ENCODE measurements around the gene DUSP1. TPM values are rescaled to one million over a fixed set of nuclear protein-coding genes. Genes with fewer than 3 reads are reported as not detected.
"Not testable (repeated sequence)": the region's sequence is repeated elsewhere in the genome, so short reads cannot be mapped to it uniquely, and the experiment has no call there.

DUSP1 gene
- total RNA-seq, 5 donors from 2014 or later (not counting 1 experiment from before 2014, with no cell fraction given): 22.6 to 1,564 (median 28.9) TPM

DNA sequence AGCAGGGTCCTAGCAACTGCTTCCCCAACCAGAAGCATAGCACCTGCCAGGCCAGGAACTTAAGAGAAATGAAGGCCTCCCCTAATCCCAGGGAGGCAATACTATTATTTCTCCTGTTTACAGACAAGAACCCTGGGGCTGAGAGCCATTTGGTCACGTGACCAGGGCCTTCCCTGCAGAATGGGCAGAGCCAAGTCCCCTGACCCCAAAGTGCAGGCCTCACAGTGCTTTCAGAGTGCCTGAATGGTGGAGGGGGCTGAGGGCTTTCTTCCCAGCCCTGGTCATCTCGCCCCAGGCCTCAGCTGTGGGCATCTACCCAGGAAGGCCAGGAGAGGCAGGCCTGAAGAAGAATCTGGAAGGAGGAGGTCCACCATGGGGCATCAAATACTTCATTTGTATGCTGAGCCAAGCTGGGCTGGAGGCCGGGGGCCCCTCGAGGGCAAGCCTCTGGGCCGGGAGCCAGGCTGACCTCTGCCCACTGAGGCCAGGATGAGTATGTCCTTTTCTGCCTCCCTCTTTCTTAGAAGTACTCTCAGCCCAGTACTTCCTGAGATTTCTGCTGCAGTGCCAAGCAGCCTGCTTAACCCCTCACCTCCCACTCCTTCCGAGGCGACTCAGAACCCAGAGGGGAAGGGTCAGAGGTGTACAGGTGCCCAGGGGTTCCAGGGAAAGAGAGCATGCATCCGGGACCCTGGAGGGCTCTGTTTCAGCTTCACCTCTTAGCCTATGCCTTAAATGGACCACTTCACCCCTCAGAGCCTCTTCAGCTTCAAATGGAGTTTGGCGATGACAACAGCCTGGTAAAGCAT lies 18.9 kb upstream of the DUSP1 start:
- Histone ChIP-seq H3K9me3 (no peaks in the 10 kb centered on the region), H3K27me3 (replicated peaks in 1 of 2; ENCODE audit: control insufficient read depth in 2 of 2, extremely low read depth in 1 of 2, insufficient read depth in 2 of 2, low read length in 1 of 2) (no peaks in the 10 kb centered on the region), H3K27ac (ENCODE audit: low read length) (no peak overlapping the region), H3K4me1 (ENCODE audit: control insufficient read depth in 1 of 2, extremely low read depth in 1 of 2, insufficient read depth in 2 of 2, low read length in 2 of 2) (peaks cover 0 to 4% of the 10 kb centered on the region in 2 experiments), H3K4me3 (ENCODE audit: control insufficient read depth in 1 of 2, extremely low read depth in 1 of 2, low read length in 1 of 2) (no peak overlapping the region), H3K36me3 (ENCODE audit: control insufficient read depth in 2 of 2, extremely low read depth in 1 of 2, insufficient read depth in 1 of 2, low read length in 1 of 2) (no peaks in the 10 kb centered on the region)
- ATAC-seq (replicated peaks in 1 of 4) (no peak), DNase-seq (no peak)
- WGBS (ENCODE audit: insufficient coverage): 84% methylated on average over 4 of the region's 9 CpGs
- H3K36me3 Mint-ChIP-seq: no peaks in the 10 kb centered on the region
- ChIA-PET CTCF (no interaction called here), POLR2A (no interaction called here)
- no peaks in the 10 kb centered on the region for H3K4me1 Mint-ChIP-seq
- no peaks in the 10 kb centered on the region for H3K9me3 Mint-ChIP-seq
- H3K4me3 Mint-ChIP-seq: no peak overlapping the region
- H3K27ac Mint-ChIP-seq: no peak overlapping the region
- H3K27me3 Mint-ChIP-seq: no peaks in the 10 kb centered on the region

DNA sequence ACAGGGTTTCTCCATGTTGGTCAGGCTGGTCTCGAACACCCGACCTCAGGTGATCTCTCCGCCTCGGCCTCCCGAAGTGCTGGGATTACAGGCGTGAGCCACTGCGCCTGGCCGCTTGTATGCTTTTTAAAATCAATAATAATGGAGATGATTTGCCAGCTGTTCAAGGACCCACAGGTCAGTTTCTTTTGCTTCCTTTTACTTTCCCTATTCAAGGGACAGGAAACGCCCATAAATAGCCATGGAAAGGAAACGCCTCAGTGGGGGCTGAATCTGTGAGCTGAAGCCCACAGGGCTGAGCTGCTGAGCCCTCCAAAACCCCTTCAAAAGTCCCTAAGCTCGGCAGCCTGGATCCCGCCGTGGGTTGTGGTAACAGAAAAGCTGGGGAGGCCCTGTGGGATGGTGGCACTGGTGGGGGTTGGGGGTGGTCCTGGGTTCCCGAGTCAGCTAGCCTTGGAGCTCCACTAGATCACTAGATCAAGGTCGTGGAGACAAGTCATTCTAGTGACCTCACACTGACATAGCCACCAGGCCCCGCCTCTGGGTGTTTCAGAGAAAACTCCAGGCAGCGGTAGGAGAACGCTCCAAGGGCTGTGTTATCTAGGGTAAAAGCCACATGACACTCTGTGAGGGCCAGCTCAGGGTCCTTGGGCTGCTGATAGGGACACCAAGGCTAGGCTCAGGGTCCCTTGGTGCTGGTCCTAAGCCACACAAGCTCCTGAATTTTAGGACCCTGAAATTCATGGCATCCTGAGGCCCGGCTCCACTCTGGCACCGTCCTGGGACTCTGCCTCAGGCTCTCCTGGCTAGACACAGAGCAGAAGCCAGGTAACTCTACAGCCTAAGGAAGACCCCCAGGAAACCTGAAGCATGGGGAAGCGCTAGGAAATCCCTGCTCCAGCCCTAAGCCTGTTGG lies 18.0 kb upstream of the DUSP1 start:
- no peaks in the 10 kb centered on the region for H3K9me3 ChIP-seq
- WGBS (ENCODE audit: insufficient coverage): 75% methylated on average over 7 of the region's 21 CpGs
- Mint-ChIP-seq H3K27ac (no peak overlapping the region), H3K9me3 (no peaks in the 10 kb centered on the region), H3K27me3 (no peaks in the 10 kb centered on the region), H3K4me3 (no peak overlapping the region), H3K4me1 (no peaks in the 10 kb centered on the region), H3K36me3 (no peaks in the 10 kb centered on the region)
- DNase-seq (no peak), ATAC-seq (replicated peaks in 1 of 4) (peak in 1 of 4 experiments; percentile 20)
- H3K4me3 ChIP-seq (ENCODE audit: control insufficient read depth in 1 of 2, extremely low read depth in 1 of 2, low read length in 1 of 2): no peak overlapping the region
- no peak overlapping the region for H3K27ac ChIP-seq (ENCODE audit: low read length)
- no peaks in the 10 kb centered on the region for H3K36me3 ChIP-seq (ENCODE audit: control insufficient read depth in 2 of 2, extremely low read depth in 1 of 2, insufficient read depth in 1 of 2, low read length in 1 of 2)
- no peaks in the 10 kb centered on the region for H3K27me3 ChIP-seq (replicated peaks in 1 of 2; ENCODE audit: control insufficient read depth in 2 of 2, extremely low read depth in 1 of 2, insufficient read depth in 2 of 2, low read length in 1 of 2)
- peaks cover 0 to 4% of the 10 kb centered on the region in 2 experiments for H3K4me1 ChIP-seq (ENCODE audit: control insufficient read depth in 1 of 2, extremely low read depth in 1 of 2, insufficient read depth in 2 of 2, low read length in 2 of 2)
- CTCF ChIA-PET: interaction anchor here in 1 of 2 donors (0.6 kb wide), 1 partner anchor 76 kb away, joined by 3 read pairs; no protein-coding TSS in a partner anchor
- POLR2A ChIA-PET: interaction anchor here (0.6 kb wide), 2 partner anchors 8 to 37 kb away, joined by 3 to 4 read pairs; no protein-coding TSS in a partner anchor

DNA sequence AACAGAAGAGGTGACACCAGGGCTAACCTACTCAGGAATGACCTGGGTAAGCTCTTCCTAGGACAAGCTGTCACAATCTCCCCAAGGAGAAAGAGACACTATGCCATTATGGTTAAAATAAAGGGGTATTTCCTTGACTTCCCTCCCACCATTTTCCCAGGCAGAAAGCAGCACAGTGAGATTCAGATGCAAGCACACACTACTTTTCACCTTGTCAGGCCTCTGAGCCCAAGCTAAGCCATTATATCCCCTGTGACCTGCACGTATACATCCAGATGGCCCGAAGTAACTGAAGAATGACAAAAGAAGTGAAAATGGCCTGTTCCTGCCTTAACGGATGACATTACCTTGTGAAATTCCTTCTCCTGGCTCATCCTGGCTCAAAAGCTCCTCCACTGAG lies 16.5 kb upstream of the DUSP1 start:
- H3K9me3 ChIP-seq; H3K9me3 Mint-ChIP-seq; H3K36me3 Mint-ChIP-seq; H3K4me1 Mint-ChIP-seq; H3K36me3 ChIP-seq (ENCODE audit: control insufficient read depth in 2 of 2, extremely low read depth in 1 of 2, insufficient read depth in 1 of 2, low read length in 1 of 2); H3K27ac ChIP-seq (ENCODE audit: low read length); H3K27me3 Mint-ChIP-seq; H3K4me3 ChIP-seq (ENCODE audit: control insufficient read depth in 1 of 2, extremely low read depth in 1 of 2, low read length in 1 of 2); H3K27me3 ChIP-seq (replicated peaks in 1 of 2; ENCODE audit: control insufficient read depth in 2 of 2, extremely low read depth in 1 of 2, insufficient read depth in 2 of 2, low read length in 1 of 2); H3K4me1 ChIP-seq (ENCODE audit: control insufficient read depth in 1 of 2, extremely low read depth in 1 of 2, insufficient read depth in 2 of 2, low read length in 2 of 2); DNase-seq; ATAC-seq (replicated peaks in 1 of 4); H3K4me3 Mint-ChIP-seq: not testable (repeated sequence)
- ChIA-PET CTCF (interaction anchor here in 1 of 2 donors (0.6 kb wide), 1 partner anchor 17 kb away, joined by 7 read pairs; no protein-coding TSS in a partner anchor), POLR2A (interaction anchor here in 1 of 2 donors (0.8 kb wide), 1 partner anchor 10 kb away, joined by 3 read pairs; no protein-coding TSS in a partner anchor)
- H3K27ac Mint-ChIP-seq: peak overlapping the region in 1 of 2 donors; percentile 25
- WGBS (ENCODE audit: insufficient coverage): 83% methylated on average over 1 of the region's 3 CpGs

DNA sequence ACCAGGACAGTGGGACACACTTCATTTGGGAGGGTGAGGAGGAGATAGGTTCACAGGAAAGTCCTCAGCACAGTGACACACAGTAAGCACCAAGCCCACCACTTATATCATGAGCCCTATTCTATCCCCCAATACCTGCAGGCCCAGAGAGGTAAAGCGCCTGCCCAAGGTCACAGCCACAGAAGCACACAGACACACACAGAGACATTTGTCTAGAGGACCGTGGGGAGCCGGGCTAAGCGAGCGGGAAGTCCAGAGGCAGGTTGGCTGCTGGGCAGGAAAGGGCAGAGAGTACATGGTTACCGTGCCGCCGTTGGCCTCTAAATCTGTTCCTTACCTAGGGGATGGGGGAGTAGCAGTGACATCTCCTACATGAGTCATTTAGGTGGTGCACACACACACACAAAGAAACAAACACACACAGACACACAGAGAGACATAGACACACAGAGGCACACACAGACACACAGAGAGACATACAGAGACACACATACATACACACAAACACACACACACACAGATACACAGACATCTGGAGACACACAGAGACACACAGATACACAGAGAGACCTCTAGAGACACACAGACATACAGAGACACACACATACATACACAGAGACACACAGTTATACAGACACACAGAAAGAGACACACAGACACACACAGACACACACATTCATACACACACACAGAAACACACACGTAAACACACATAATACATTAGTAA lies 15.9 kb upstream of the DUSP1 start:
- no peak for ATAC-seq (replicated peaks in 1 of 4)
- Histone ChIP-seq H3K9me3 (no peaks in the 10 kb centered on the region), H3K4me3 (ENCODE audit: control insufficient read depth in 1 of 2, extremely low read depth in 1 of 2, low read length in 1 of 2) (no peak overlapping the region), H3K27ac (ENCODE audit: low read length) (no peak overlapping the region), H3K27me3 (replicated peaks in 1 of 2; ENCODE audit: control insufficient read depth in 2 of 2, extremely low read depth in 1 of 2, insufficient read depth in 2 of 2, low read length in 1 of 2) (no peaks in the 10 kb centered on the region), H3K36me3 (ENCODE audit: control insufficient read depth in 2 of 2, extremely low read depth in 1 of 2, insufficient read depth in 1 of 2, low read length in 1 of 2) (no peaks in the 10 kb centered on the region), H3K4me1 (ENCODE audit: control insufficient read depth in 1 of 2, extremely low read depth in 1 of 2, insufficient read depth in 2 of 2, low read length in 2 of 2) (peaks cover 0 to 4% of the 10 kb centered on the region in 2 experiments)
- ChIA-PET POLR2A (interaction anchor here in 1 of 2 donors (0.8 kb wide), 1 partner anchor 9 kb away, joined by 3 read pairs; no protein-coding TSS in a partner anchor), CTCF (no interaction called here)
- H3K36me3 Mint-ChIP-seq: no peaks in the 10 kb centered on the region
- H3K4me3 Mint-ChIP-seq: no peak overlapping the region
- WGBS (ENCODE audit: insufficient coverage): no CpG with 5 or more reads among the region's 9 CpGs
- no peaks in the 10 kb centered on the region for H3K9me3 Mint-ChIP-seq
- DNase-seq: no peak
- no peaks in the 10 kb centered on the region for H3K4me1 Mint-ChIP-seq
- H3K27me3 Mint-ChIP-seq: no peaks in the 10 kb centered on the region
- H3K27ac Mint-ChIP-seq: no peak overlapping the region

DNA sequence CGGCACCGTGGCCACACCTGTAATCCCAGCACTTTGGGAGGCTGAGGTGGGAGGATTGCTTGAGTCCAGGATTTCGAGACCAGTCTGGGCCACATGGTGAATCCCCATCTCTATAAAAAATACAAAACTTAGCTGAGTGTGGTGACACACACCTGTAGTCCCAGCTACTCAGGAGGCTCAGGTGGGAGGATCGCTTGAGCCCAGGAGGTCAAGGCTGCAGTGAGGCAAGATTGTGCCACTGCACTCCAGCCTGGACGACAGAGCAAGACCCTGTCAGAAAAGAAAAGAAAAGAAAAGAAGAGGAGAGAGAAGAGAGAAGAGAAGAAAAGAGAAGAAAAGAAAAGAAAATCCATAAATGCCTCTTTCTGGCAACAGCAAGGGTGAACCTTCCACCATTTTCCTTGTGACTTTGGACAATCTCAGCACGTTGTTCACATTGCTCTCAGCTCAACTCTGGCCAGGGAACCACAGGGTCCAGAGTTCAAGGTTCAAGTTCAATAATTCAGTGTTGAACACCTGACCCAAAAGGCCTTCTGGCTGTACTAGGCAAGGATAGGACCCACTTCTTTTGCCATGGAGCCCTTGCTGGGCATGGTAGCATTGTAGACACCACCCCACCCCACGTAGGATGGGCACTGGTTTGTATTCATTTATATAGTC lies 14.6 kb upstream of the DUSP1 start:
- Histone ChIP-seq H3K4me3 (ENCODE audit: control insufficient read depth in 1 of 2, extremely low read depth in 1 of 2, low read length in 1 of 2) (no peak overlapping the region), H3K4me1 (ENCODE audit: control insufficient read depth in 1 of 2, extremely low read depth in 1 of 2, insufficient read depth in 2 of 2, low read length in 2 of 2) (peaks cover 0 to 4% of the 10 kb centered on the region in 2 experiments), H3K27ac (ENCODE audit: low read length) (no peak overlapping the region), H3K36me3 (ENCODE audit: control insufficient read depth in 2 of 2, extremely low read depth in 1 of 2, insufficient read depth in 1 of 2, low read length in 1 of 2) (no peaks in the 10 kb centered on the region), H3K27me3 (replicated peaks in 1 of 2; ENCODE audit: control insufficient read depth in 2 of 2, extremely low read depth in 1 of 2, insufficient read depth in 2 of 2, low read length in 1 of 2) (no peaks in the 10 kb centered on the region), H3K9me3 (no peaks in the 10 kb centered on the region)
- H3K4me1 Mint-ChIP-seq: no peaks in the 10 kb centered on the region
- ChIA-PET POLR2A (interaction anchor here in 1 of 2 donors (0.7 kb wide), 1 partner anchor 57 kb away, joined by 10 read pairs; no protein-coding TSS in a partner anchor), CTCF (no interaction called here)
- H3K9me3 Mint-ChIP-seq: no peaks in the 10 kb centered on the region
- H3K4me3 Mint-ChIP-seq: no peak overlapping the region
- WGBS (ENCODE audit: insufficient coverage): 92% methylated on average over 2 of the region's 7 CpGs
- no peaks in the 10 kb centered on the region for H3K36me3 Mint-ChIP-seq
- DNase-seq (no peak), ATAC-seq (replicated peaks in 1 of 4) (no peak)
- H3K27me3 Mint-ChIP-seq: no peaks in the 10 kb centered on the region
- H3K27ac Mint-ChIP-seq: no peak overlapping the region
